ENCODE data around the gene EXOSC6.
"Not testable (repeated sequence)": the region's sequence is repeated elsewhere in the genome, so short reads cannot be mapped to it uniquely, and the experiment has no call there.

DNA sequence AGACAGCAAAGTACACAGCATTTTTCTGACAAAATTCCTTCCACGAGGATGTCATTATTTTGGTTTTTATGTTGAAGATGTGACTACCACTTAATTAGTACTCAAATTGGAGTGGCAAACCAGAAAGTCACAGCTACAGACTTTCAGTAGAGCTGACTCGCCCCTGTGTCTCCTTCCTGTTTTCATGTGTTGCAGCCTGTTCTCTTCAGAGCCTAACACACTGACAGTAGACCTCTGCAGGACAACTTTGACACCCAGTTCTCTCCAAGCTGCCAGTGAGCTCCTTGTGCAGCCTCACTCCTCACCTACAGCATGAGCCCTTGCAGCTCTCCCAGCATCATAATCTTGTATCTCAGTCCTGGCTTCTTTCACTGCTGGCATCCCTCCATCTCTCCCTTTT is 29.2 kb downstream of the EXOSC6 start:
- TF ChIP-seq POLR2AphosphoS5 (IDR thresholded peaks at IDR 0.05); POLR2A (IDR thresholded peaks at IDR 0.05); EP300 (IDR thresholded peaks at IDR 0.05; ENCODE audit: low read depth): not testable (repeated sequence)
- TF ChIP-seq, protein P1, sequence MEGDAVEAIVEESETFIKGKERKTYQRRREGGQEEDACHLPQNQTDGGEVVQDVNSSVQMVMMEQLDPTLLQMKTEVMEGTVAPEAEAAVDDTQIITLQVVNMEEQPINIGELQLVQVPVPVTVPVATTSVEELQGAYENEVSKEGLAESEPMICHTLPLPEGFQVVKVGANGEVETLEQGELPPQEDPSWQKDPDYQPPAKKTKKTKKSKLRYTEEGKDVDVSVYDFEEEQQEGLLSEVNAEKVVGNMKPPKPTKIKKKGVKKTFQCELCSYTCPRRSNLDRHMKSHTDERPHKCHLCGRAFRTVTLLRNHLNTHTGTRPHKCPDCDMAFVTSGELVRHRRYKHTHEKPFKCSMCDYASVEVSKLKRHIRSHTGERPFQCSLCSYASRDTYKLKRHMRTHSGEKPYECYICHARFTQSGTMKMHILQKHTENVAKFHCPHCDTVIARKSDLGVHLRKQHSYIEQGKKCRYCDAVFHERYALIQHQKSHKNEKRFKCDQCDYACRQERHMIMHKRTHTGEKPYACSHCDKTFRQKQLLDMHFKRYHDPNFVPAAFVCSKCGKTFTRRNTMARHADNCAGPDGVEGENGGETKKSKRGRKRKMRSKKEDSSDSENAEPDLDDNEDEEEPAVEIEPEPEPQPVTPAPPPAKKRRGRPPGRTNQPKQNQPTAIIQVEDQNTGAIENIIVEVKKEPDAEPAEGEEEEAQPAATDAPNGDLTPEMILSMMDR (IDR thresholded peaks at IDR 0.05), result not testable (repeated sequence)

All from transverse colon (tissue), 4 donors.